ENCODE measurements around the gene KRT33B. TPM values are rescaled to one million over a fixed set of nuclear protein-coding genes. Genes with fewer than 3 reads are reported as not detected.
"Not testable (repeated sequence)": the region's sequence is repeated elsewhere in the genome, so short reads cannot be mapped to it uniquely, and the experiment has no call there.

The KRT33B gene
- total RNA-seq, 4 donors from 2014 or later, result 0.25 to 117 (median 4.4) TPM; not detected in 1

GRCh38 chr17:41383690-41384089 is 14.1 kb upstream of the KRT33B start:
- no peak for DNase-seq (ENCODE audit: low spot score in 2 of 2)
- no peak overlapping the region for H3K4me3 ChIP-seq (ENCODE audit: low read depth, poor library complexity, severe bottlenecking)
- TF ChIP-seq POLR2A (IDR thresholded peaks at IDR 0.05), result no peak
- TF ChIP-seq CTCF (IDR thresholded peaks at IDR 0.05), result no peak
- WGBS, 2 donors, result 88 to 100% methylated on average over 1 of the region's 1 CpG
- intact Hi-C loops (cut with DNase I; ENCODE audit: low total_unique reads), result no loop called here

GRCh38 chr17:41382394-41382793 is 12.8 kb upstream of the KRT33B start:
- intact Hi-C loops (cut with DNase I; ENCODE audit: low total_unique reads), result no loop called here
- no peak for DNase-seq (ENCODE audit: low spot score in 2 of 2)
- no peak overlapping the region for H3K4me3 ChIP-seq (ENCODE audit: low read depth, poor library complexity, severe bottlenecking)
- 89 to 92% methylated on average over 1 of the region's 1 CpG for WGBS, 2 donors
- no peak for TF ChIP-seq POLR2A (IDR thresholded peaks at IDR 0.05)
- TF ChIP-seq CTCF (IDR thresholded peaks at IDR 0.05), result no peak

GRCh38 chr17:41381943-41382342 is 12.3 kb upstream of the KRT33B start, which contains the start of gene KRT34:
KRT34 (minus strand) TSS chr17:41382306; CDS start chr17:41382246, 60 bp downstream.
- 92 to 96% methylated on average over 13 of the region's 13 CpGs for WGBS, 2 donors
- H3K4me3 ChIP-seq (ENCODE audit: low read depth, poor library complexity, severe bottlenecking); intact Hi-C loops (cut with DNase I; ENCODE audit: low total_unique reads); DNase-seq (ENCODE audit: low spot score in 2 of 2): not testable (repeated sequence)

- intact Hi-C loops (cut with DNase I; ENCODE audit: low total_unique reads); H3K4me3 ChIP-seq (ENCODE audit: low read depth, poor library complexity, severe bottlenecking); DNase-seq (ENCODE audit: low spot score in 2 of 2): not testable (repeated sequence)
- WGBS, 2 donors, result 83 to 88% methylated on average over 7 of the region's 7 CpGs
Measured at GRCh38 chr17:41380091-41380490, 10.5 kb upstream of the KRT33B start.

- TF ChIP-seq CTCF (IDR thresholded peaks at IDR 0.05), result no peak
- no peak for TF ChIP-seq POLR2A (IDR thresholded peaks at IDR 0.05)
- intact Hi-C loops (cut with DNase I; ENCODE audit: low total_unique reads), result no loop called here
Measured at GRCh38 chr17:41377546-41377945, 7.9 kb upstream of the KRT33B start.

GRCh38 chr17:41369023-41369422 is 590 bp downstream of the KRT33B start:
- intact Hi-C loops (cut with DNase I; ENCODE audit: low total_unique reads), result no loop called here
- no peak for DNase-seq (ENCODE audit: low spot score in 2 of 2)
- TF ChIP-seq CTCF (IDR thresholded peaks at IDR 0.05), result no peak
- no peak for TF ChIP-seq POLR2A (IDR thresholded peaks at IDR 0.05)
- H3K4me3 ChIP-seq (ENCODE audit: low read depth, poor library complexity, severe bottlenecking), result no peak overlapping the region
- 86 to 89% methylated on average over 2 of the region's 2 CpGs for WGBS, 2 donors

More at GRCh38 chr17:41377546-41377945, 7.9 kb upstream of the KRT33B start:
- no peak for DNase-seq (ENCODE audit: low spot score in 2 of 2)
- WGBS, 2 donors, result 6 to 8% methylated on average over 2 of the region's 2 CpGs
- H3K4me3 ChIP-seq (ENCODE audit: low read depth, poor library complexity, severe bottlenecking), result no peak overlapping the region

GRCh38 chr17:41367426-41368075 is 2.1 kb downstream of the KRT33B start:
- H3K4me3 ChIP-seq (ENCODE audit: low read depth, poor library complexity, severe bottlenecking), result no peak overlapping the region
- intact Hi-C loops (cut with DNase I; ENCODE audit: low total_unique reads), result no loop called here
- WGBS, 2 donors, result 49 to 59% methylated on average over 10 of the region's 10 CpGs
- TF ChIP-seq CTCF (IDR thresholded peaks at IDR 0.05) (no peak), POLR2A (IDR thresholded peaks at IDR 0.05) (no peak)
- DNase-seq (ENCODE audit: low spot score in 2 of 2), result no peak

Data from lower leg skin (tissue), 4 donors.